Skin epidermis (tissue), 12 donors: Measurements from ENCODE around the gene CCL19.

ENCODE experiments used
- H3K27ac ChIP-seq, 21 experiments: fragments of 200-600 bp; sonication (generic) in 11 of 21; one replicate each; pipeline ENCODE4 v1.5.0; 2020; ENCODE audit warnings: mild to moderate bottlenecking in 3 of 21, inconsistent platforms in 2 of 21, moderate library complexity in 2 of 21
- H3K4me3 ChIP-seq, 7 experiments: fragments of 200-600 bp; sonication (generic) in 2 of 7; one replicate each; pipeline ENCODE4 v1.5.0; 2020; ENCODE audit warnings: inconsistent platforms in 2 of 7, mild to moderate bottlenecking in 2 of 7, moderate library complexity in 1 of 7

The CCL19 gene

DNA sequence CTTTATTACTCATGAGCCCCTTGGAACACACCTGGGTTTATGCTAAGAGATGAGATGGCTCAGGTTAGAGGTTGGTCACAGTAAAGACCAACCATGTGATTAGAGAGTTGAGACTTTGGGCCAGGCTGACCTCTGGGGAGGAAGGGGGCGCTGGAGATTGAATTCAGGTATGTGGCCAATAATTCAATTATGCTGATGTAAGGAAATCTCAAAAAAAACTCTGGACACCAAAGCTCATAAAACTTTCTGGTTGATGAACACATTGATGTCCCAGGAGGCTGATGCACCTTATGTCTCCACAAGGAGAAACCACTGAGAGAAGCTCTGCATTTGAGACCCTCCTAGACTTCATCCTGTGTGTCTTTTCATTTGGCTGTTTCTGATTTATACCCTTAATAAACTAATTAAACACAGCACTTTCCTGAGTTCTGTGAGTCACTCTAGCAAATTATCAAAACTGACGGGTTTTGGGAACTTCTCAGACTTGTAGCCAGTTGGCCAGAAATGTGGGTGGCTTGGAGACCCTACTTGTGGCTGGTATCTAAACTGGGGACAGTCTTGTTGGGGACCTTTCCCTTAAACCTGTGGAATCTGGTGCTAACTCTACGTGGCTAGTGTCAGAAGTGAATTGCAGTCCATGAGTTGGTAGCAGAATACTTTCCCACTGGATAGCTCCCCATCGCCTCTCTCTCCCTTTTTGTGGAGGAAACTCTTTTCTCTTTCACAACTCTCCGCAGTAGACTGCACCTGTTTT, 21.1 kb downstream of the CCL19 start:
- Histone ChIP-seq H3K27ac (no peak overlapping the region), H3K4me3 (no peak overlapping the region)

GRCh38 chr9:34665381-34666250, 25.5 kb downstream of the CCL19 start:
- peak overlapping the region; percentile 81 to 99 (median 93) for H3K27ac ChIP-seq
- peak overlapping the region; percentile 49 to 78 (median 59) for H3K4me3 ChIP-seq

- H3K4me3 ChIP-seq = peak overlapping the region; percentile 49 to 78 (median 59)
- H3K27ac ChIP-seq = peak overlapping the region; percentile 42 to 99 (median 93)
These were observed 26.1 kb downstream of the CCL19 start for GRCh38 chr9:34665067-34665380.

DNA sequence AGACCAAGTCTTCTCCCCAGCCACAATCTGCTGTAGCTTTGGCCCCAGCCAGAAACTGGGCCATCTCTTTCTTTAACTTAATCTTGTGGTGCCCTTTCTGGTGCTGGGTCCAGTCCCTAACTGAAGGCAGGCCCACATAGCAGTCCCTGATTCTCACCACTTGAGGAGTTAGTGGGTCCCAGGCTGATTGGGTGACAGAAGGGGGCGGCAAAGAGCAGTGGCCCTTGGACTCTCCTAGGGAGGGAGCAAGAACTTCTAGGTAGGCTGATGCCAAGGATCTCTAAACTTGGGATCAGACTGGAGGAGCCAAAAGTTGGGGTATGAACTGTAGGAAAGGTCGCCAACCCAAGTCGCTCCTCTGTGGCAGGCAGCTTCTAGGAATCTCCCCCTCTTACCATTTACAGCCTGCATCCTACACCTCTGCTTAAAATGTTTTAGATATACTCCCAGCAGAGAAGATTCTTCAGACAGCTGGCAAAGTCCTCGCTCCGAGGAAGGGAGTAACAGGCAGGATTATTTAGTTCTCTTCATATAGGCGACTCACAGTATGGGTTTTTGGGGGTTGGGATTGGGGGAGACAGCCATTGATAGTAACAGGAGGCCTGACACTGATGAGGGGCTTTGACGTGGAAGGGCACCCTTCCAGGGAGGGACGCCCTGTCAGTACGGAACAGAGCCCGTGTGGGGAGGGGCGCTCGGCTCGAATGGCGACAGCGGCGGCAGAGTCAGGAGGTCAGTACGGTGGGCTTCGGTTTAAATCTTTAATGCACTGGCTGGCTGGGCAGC, 26.6 kb downstream of the CCL19 start:
- Histone ChIP-seq H3K27ac (peak overlapping the region; percentile 42 to 99 (median 93)), H3K4me3 (peak overlapping the region; percentile 49 to 78 (median 59))

DNA sequence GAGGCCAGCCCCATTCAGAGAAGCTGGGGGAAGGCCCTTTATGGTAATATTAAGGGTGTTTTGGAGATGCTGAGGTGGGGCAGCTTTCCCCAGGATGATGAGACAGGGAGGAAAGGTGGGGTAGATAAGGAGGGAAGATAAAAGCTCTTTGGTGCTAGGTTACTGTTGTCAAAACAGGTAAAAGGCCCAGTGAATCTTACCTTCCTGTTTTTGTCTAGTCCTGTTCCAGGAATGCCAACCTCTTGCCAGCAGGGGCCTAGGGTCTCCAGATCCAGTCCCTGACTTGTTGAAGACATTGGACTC, 27.8 kb downstream of the CCL19 start:
- peak overlapping the region in 18 of 21 experiments; percentile 55 to 99 (median 94) for H3K27ac ChIP-seq
- H3K4me3 ChIP-seq = no peak overlapping the region

DNA sequence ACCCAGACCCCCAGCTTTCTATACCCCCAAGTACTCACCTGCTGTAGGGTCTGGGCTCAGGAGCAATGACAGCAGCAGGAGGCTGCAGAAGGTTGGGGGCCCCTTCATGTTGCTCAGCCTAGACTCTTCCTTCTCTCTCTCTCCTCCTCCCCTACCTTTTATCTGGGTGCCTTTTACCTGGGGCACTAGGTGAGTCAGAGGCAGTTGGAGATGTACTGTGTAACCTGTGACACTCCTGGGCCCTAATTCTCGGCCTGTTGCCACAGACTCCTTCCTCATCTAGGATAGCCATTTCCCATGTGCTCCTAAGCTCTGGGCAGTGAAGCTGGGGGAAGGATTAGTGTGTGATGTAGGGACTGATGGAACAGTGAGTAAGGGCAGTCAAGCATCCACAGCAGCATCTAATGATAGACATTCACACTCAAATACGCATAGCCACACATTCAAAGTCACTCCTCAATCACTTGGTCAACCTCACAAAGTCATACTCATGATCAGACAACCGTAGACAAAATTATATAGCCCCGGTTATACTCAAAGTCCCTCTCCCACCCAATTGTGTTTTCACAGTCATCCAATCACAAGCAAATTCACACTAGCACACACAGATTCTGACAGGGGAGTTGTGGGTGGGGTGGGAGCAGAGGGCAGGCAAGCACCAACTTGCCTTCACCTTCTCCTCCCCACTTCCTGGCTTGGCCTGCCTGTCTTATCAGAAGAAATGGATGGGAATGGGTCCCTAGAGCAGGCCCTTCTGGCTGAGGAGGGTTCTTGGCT, 28.4 kb downstream of the CCL19 start, which contains the start of gene CCL27:
CCL27 (minus strand) TSS at position 132 of the 777 bp plus-strand sequence; CDS start at position 108, 24 bp downstream.
- H3K27ac ChIP-seq = peak within 1 kb of the TSS in 19 of 21 experiments; percentile 4 to 99 (median 93)
- H3K4me3 ChIP-seq = peak within 1 kb of the TSS in 2 of 7 experiments; percentile 5 to 6

DNA sequence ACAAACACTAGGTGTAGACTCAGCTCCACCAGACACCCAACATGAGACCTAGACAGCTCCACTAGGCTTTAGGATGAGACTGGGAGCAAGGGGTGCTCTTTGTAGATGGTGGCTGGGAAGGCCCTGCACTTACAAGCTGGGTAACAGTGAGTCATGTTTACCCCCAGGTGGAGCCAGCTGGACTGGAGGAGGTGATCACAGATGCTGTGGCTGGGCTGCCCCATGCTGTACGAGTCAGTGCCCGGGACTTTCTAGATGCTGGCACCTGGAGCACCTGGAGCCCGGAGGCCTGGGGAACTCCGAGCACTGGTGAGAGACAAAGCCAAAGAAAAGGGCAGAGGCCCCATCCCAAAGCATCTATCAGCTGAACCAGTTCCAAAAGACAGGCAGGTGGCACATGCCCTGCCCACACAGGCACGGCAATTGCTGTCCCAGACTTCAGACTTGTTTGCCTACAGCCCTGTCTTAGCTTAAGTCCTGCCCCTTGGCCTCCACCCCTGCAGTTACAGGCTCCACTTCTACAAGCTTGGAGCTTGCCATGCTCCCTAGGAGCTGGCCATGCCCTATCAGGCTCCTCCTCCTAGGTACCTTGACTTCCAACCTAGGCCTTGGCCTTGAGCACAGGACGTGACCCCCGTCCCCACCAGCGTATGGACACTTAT, 31.4 kb downstream of the CCL19 start:
- H3K4me3 ChIP-seq = no peak overlapping the region

GRCh38 chr9:34658461-34658860, 32.6 kb downstream of the CCL19 start:
- H3K27ac ChIP-seq = peak overlapping the region in 2 of 21 experiments; percentile 14 to 57
- no peak overlapping the region for H3K4me3 ChIP-seq

More for the DNA sequence above, 31.4 kb downstream of the CCL19 start:
- peak overlapping the region in 14 of 21 experiments; percentile 2 to 97 (median 64) for H3K27ac ChIP-seq

GRCh38 chr9:34656992-34657391, 34.1 kb downstream of the CCL19 start:
- H3K4me3 ChIP-seq = no peak overlapping the region
- H3K27ac ChIP-seq = peak overlapping the region in 4 of 21 experiments; percentile 21 to 57 (median 28)

DNA sequence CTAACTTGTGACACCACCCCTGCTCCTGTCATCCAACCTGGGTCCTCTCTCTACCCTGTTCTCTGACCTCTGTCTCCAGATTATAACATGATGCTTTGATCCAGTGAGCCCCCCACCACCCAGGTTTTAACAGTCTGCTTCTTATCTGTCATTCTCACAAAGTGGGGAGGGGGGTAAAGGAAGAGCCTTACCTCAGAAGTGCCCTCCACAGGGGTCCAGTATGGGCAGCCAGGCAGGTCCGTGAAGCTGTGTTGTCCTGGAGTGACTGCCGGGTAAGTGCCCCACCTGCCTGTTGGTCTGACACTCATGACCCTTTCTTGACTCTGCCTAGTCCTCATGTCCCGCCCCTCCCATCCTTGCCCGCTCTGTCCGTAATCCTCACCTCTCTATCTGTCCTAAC, 35.7 kb downstream of the CCL19 start:
- Histone ChIP-seq H3K27ac (peak overlapping the region in 13 of 21 experiments; percentile 7 to 86 (median 79)), H3K4me3 (peak overlapping the region in 1 of 7 experiments; percentile 10)

- peak overlapping the region in 17 of 21 experiments; percentile 6 to 89 (median 75) for H3K27ac ChIP-seq
- peak overlapping the region in 1 of 7 experiments; percentile 10 for H3K4me3 ChIP-seq
These were observed 36.6 kb downstream of the CCL19 start for GRCh38 chr9:34654323-34655051.

GRCh38 chr9:34653151-34654072, 37.7 kb downstream of the CCL19 start:
- peak overlapping the region in 1 of 7 experiments; percentile 39 for H3K4me3 ChIP-seq

DNA sequence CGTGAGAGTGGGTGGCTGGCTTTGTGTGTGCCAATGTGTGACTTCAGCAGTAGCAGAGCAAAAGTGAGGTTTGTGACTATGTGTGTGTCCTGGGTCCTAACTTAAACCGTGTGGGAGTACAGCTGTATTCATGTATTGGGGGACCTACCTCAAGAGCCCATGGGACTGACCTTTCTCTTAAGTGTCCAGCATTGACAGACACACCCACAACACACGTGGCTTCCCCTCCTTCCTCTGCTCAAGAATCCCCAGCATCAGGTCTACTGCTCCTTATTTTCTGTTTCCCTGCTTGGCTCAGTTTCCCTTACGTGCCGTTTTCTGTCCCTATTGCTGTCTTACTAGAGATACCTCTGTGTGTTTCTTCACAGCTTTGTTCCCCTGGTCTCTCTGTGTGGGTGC, 38.5 kb downstream of the CCL19 start:
- peak overlapping the region in 5 of 7 experiments; percentile 14 to 39 (median 23) for H3K4me3 ChIP-seq
- H3K27ac ChIP-seq = peak overlapping the region in 18 of 21 experiments; percentile 27 to 89 (median 74)

More at GRCh38 chr9:34653151-34654072, 37.7 kb downstream of the CCL19 start:
- H3K27ac ChIP-seq = peak overlapping the region in 19 of 21 experiments; percentile 7 to 89 (median 74)

DNA sequence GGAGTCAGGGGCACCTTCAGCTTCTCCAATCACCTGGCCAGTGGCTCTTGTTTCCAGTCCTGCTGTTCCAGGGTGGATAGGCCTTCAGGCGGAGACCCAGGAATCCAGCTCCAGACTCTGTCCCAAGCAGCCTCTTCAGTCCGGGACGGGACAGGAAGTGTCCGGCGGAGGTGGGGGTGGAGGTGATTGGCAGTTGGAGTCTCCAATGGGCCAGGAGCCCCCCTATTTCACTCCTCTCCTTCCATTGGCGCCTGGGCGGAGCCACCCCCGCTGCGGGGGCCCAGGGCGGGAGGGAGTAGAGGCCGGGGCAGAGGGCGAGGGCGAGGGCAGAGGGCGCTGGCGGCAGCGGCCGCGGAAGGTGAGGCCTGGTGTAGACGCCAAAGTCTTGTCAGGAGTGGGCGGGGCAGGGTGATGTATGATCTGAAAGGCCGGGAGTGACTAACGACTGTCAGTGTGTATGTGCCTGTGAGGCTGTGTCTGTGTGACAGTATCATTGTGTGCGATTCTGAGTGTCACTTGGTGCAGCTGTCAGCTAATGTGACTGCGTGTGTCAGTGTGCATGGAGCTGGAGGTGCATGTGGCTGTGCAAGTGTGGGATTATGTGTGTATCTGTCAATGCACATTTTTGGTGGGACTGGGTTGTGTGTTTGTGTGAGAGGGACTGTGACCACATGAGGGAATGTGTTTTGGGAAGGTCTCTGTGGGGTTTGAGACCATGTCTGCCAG, 39.0 kb downstream of the CCL19 start, which contains the start of gene IL11RA:
IL11RA (plus strand) TSS at position 310 of the 726 bp plus-strand sequence. CDS start 3,033 bp downstream, outside the sequence.
- H3K27ac ChIP-seq = peak within 1 kb of the TSS in 19 of 21 experiments; percentile 29 to 89 (median 74)
- peak within 1 kb of the TSS; percentile 6 to 39 (median 22) for H3K4me3 ChIP-seq

DNA sequence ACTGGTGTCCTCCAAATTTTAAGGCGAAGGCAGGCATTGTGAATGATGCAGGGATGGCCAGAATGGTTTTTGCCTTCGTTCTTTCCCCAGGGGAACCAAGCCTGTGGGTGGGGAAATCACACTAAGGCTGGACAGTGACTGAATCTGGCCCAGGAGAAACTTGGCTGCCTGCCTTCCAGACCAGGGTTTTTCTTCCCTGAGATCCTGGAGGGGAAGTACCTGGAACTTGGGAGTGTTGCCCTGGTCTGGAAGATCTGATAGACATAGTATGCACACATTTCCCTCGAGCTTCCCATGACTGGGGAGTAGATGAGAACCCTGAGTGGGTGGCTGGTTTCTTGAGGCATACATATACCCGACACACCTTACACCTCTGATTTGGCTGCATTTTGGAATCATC, 39.8 kb downstream of the CCL19 start:
- H3K4me3 ChIP-seq = peak overlapping the region in 3 of 7 experiments; percentile 15 to 39 (median 25)
- H3K27ac ChIP-seq = peak overlapping the region in 19 of 21 experiments; percentile 29 to 89 (median 74)

DNA sequence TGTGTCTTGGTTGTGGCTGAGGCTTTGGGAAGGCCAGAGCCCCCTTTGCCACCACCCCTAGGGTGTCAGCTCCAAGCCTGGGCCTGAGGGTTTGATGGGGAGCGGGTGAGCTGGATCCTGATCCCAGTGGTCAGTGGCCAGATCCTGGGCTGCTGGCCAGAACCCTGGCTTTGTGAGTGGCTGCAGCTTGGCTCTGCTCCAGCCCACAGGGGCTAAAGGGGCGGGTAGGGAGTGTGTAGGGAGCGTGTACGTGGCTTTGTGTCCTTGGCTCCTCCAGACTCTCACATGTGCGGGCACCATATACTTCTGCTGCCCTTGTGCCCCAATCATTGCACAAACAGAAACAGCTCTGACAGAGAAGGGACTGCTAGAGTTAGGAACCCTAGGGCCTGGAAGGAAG, 40.3 kb downstream of the CCL19 start:
- peak overlapping the region in 9 of 21 experiments; percentile 72 to 89 (median 80) for H3K27ac ChIP-seq
- H3K4me3 ChIP-seq = no peak overlapping the region
